ENCODE measurements around the gene LYSMD1. TPM values are rescaled to one million over a fixed set of nuclear protein-coding genes. Genes with fewer than 3 reads are reported as not detected.

The LYSMD1 gene
- total RNA-seq, 2 donors from 2014 or later = 9.7 to 10.3 TPM

Other genes with a start within 250 kb of the LYSMD1 start
- gene SETDB1, start 239.5 kb downstream of the LYSMD1 start, total RNA-seq = 10 to 100 TPM; 16.3 to 19.9 TPM
- gene CERS2, start 191.1 kb downstream of the LYSMD1 start, total RNA-seq = 100 to 1,000 TPM in 1 of 2 donors, 10 to 100 TPM in 1; 72.0 to 105 TPM
- under 1 TPM; 0.15 to 0.44 TPM for gene ANXA9, start 183.6 kb downstream of the LYSMD1 start, total RNA-seq
- gene MINDY1, start 159.0 kb downstream of the LYSMD1 start, total RNA-seq = 10 to 100 TPM; 32.2 to 36.2 TPM
- 10 to 100 TPM; 33.1 to 36.6 TPM for gene PRUNE1, start 157.5 kb downstream of the LYSMD1 start, total RNA-seq
- gene BNIPL, start 129.3 kb downstream of the LYSMD1 start, total RNA-seq = under 1 TPM; 0.15 to 0.16 TPM
- gene C1orf56, start 118.2 kb downstream of the LYSMD1 start, total RNA-seq = 1 to 10 TPM; 4.8 to 6.5 TPM
- gene CDC42SE1, start 106.3 kb downstream of the LYSMD1 start, total RNA-seq = 10 to 100 TPM; 36.5 to 55.3 TPM
- 1 to 10 TPM; 2.0 to 2.7 TPM for gene MLLT11, start 105.5 kb downstream of the LYSMD1 start, total RNA-seq
- gene GABPB2, start 95.1 kb downstream of the LYSMD1 start, total RNA-seq = 10 to 100 TPM; 13.4 to 15.6 TPM
- 10 to 100 TPM; 23.6 to 37.0 TPM for gene SEMA6C, start 19.3 kb downstream of the LYSMD1 start, total RNA-seq
- gene TNFAIP8L2, start 9.3 kb downstream of the LYSMD1 start, total RNA-seq = 1 to 10 TPM; 2.1 to 5.3 TPM
- 10 to 100 TPM; 19.4 to 20.9 TPM for gene SCNM1, start 242 bp upstream of the LYSMD1 start, total RNA-seq
- not detected for gene TMOD4, start 10.1 kb upstream of the LYSMD1 start, total RNA-seq
- gene VPS72, start 24.3 kb upstream of the LYSMD1 start, total RNA-seq = 10 to 100 TPM; 38.3 to 48.4 TPM
- gene PIP5K1A, start 32.6 kb upstream of the LYSMD1 start, total RNA-seq = 10 to 100 TPM; 34.7 to 46.9 TPM
- gene PSMD4, start 88.8 kb upstream of the LYSMD1 start, total RNA-seq = 100 to 1,000 TPM; 134 to 136 TPM
- gene ZNF687, start 116.4 kb upstream of the LYSMD1 start, total RNA-seq = 10 to 100 TPM; 12.8 to 15.6 TPM
- gene PI4KB, start 161.5 kb upstream of the LYSMD1 start, total RNA-seq = 10 to 100 TPM; 46.3 to 49.4 TPM
- 10 to 100 TPM; 23.1 to 23.8 TPM for gene RFX5, start 181.3 kb upstream of the LYSMD1 start, total RNA-seq
- gene SELENBP1, start 206.8 kb upstream of the LYSMD1 start, total RNA-seq = 10 to 100 TPM; 30.6 to 82.2 TPM
- 100 to 1,000 TPM; 163 to 197 TPM for gene PSMB4, start 233.7 kb upstream of the LYSMD1 start, total RNA-seq